Activated CD8-positive, alpha-beta memory T cell treated with anti-CD3 and anti-CD28 coated beads, Interleukin-2, amount 50 U/mL, for 48 hours (primary cell): ENCODE measurements around the gene FMNL2.
A peak's percentile ranks its signal among the peaks of the same experiment; 100 is the strongest.

Experiments used
- DNase-seq: peaks from one replicate; pipeline ENCODE4 v3.0.0-alpha.2; 2020

Gene FMNL2

DNA sequence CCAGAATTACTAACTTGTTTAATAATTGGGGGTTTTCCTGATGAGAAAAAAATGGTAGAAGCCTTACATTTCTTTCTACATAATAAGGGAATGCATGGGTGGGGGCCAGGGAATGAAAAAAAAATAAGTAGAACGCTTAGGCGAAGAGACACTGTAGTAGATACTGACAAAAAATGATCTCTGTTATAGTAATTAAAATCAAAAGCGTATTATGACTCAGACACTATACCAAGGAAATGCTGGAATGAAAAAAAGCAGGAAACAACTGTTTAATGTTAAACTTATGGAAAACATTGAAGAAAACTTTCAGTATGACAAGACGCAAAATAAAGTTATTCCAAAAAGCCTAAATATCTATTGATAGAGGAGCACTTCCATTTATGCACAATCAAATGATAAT lies 339.4 kb downstream of the FMNL2 start:
- DNase-seq: no peak

DNA sequence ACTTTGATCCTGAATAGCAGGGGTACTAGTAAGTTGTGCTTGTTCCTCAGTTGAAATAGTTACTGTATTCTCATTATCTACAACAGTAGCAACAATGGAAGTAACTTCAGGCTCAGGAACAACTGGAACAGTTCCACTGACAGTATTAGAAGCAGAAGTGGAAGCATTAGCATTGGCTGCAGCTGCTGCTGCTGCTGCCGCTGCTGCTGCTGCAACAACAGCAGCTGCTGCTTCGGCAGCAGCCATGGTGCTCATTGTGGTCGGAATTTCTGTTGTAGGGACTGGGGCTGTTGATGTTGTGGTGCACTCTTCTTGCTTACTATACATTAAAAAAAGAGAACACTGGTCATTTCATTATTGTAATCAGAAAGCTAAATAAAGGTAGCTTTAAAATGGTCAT lies 341.5 kb downstream of the FMNL2 start:
- DNase-seq: no peak

DNA sequence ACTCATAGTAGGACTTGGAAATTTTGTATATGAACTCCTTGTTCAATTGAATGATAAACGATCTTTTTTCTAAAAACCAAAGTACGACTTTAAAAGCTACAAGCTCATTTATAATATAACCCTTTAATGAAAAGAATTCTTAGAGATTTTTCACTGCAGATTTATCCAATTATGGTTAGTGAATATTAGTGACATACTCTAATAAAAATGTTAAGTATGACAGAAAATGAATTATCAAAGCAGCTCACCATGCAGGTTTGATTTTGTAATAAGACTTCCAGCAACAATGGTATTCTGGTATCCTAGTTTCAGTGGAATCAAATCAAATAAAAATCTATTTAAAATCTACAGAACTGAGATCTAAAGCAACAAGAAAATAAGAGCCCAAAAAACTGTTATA lies 343.8 kb downstream of the FMNL2 start:
- DNase-seq: no peak

DNA sequence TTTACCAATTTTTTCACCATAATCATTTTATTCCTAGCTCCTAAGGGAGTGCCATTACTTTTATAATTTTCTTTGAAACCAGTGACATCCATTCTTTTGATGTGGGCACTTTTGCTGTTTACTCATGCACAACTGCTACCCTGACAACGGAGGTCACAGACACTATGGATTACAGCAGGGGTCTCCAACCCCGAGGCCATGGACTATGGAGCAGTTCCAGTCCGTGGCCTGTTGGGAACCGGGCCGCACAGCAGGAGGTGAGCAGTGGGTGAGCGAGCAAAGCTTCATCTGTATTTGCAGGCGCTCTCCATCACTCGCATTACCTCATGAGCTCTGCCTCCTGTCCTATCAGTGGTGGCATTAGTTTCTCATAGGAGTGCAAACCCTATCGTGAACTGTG lies 347.7 kb downstream of the FMNL2 start:
- no peak for DNase-seq

DNA sequence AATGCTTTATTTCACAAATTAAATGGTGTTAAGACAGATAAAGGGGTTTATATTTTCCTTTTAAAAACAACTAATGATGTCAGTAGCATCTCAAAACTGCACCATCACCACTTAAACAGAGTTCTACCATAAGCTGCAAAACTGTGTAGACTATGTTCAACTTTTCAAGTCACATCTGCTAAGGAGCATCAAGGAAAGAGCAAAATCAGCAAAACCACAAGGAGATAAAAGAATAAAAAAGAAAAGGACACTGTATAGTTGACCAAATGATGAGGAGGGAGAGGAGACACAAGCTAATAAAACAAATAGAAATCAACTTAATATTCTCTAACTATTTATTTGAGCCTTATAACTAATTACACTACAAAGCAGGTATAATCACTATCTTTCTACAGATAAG lies 348.4 kb downstream of the FMNL2 start:
- DNase-seq: no peak

DNA sequence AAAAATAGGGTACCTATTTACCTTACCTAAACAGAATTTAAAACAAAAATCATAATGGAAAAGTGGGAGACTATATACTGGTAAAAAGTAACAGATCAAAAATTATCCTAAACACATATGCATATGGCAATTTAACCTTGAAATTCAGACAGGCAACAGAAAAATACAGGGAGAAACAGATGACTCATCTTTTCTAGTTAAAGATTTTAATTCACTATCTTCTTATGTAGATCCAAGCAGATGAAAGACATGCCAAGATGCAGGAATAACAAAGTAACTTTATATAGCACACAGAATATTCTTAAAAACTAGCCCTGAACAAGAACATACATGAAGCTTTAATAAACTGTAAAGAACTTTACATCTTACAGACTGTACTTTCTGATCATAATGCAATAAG lies 351.3 kb downstream of the FMNL2 start:
- DNase-seq: no peak

DNA sequence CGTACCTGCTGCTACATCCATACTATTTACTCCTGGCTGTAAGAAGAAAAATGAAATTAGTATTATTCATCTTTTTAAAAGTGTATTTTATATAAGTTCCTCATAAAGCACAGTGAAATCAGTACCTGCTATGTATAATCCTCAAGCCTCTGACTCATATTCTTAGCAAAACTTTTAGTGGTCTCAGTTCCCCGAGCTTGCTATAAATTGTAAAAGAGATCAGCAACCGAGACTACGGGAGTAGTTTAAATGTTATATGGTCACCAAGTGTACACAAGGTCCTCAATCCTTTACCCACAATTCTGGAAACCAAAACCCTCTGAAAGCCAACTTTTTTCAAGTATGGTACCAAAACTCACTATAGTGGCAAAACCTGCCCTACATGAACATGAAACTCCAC lies 358.1 kb downstream of the FMNL2 start:
- DNase-seq: no peak

DNA sequence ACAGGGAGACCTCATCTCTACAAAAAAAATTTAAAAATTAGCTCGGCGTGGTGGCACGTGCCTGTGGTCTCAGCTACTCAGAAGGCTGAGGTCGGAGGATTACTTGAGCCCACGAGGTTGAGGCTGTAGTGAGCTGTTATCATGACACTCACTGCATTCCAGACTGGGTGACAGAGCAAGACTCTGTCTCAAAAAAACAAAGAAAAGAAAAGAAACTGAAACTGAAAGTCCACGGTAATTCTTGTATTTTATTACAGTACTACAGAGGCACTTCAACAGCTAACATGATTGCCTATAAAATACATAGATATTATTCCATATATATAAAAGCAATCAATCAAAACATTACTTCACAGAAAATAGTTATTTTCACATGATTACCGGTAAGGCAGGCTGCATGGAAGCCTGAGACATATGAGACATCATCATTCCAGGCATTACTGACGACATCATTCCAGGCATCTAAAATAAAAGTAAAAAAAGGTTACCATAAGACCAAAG lies 359.2 kb downstream of the FMNL2 start:
- peak; percentile 61 for DNase-seq

DNA sequence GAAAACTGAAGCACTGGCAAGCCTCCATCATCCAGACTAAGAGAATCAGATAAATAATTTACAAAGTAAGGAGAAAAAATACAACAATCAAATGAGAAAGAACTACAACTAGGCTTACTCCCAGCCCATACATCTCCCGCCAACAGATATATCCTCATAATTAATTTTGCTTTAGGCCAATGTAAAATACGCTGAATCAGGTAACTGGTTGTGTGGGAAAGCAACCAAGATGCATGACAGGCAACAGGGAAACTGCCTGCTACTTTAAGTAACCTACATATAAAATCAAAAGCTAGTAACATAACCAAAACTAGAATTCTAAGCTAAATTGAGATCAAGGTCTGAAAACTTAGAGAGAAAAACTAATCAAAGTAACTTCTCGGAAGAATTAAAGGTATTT lies 360.8 kb downstream of the FMNL2 start:
- DNase-seq: no peak

DNA sequence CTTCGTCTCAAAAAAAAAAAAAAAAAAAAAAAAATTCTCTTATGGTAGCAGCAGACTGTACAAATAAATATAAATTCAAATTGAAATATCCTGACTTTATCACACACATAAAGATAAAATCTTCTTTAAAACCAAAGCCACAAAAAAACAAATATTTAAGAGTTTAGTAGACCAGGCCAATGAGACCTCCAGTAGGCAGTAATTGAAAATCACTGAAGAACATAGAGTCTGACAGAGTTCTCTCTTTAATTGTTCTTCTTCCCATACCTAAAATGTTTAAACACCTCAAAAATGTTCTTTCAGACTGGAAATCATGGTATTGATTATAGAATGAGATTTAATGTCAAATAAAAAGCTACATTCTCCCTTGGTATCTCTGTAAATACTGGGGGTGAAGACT lies 361.5 kb downstream of the FMNL2 start:
- no peak for DNase-seq
